ENCODE measurements around the gene BMP6. TPM values are rescaled to one million over a fixed set of nuclear protein-coding genes. Genes with fewer than 3 reads are reported as not detected.

The BMP6 gene
- polyA plus RNA-seq, 1 donor (not counting 4 experiments of a cell fraction or from before 2014, with no cell fraction given), result 0.05 TPM

- no peak for FAIRE-seq
- Histone ChIP-seq H3K9ac (ENCODE audit: control insufficient read depth, extremely low read depth, insufficient read depth, low read length) (no peak overlapping the region), H3K27ac (ENCODE audit: control insufficient read depth, insufficient read depth, low read length) (no peak overlapping the region), H3K4me2 (ENCODE audit: control insufficient read depth, extremely low read depth, insufficient read depth, low read depth, low read length) (no peak overlapping the region), H3K27me3 (ENCODE audit: control insufficient read depth, extremely low read depth, insufficient read depth, low read length) (peaks cover 20% of the 10 kb centered on the region), H3K4me3 (ENCODE audit: control insufficient read depth in 2 of 3, extremely low read depth in 1 of 3, insufficient read depth in 2 of 3, low read depth in 1 of 3, low read length in 3 of 3) (no peak overlapping the region), H3K36me3 (ENCODE audit: control insufficient read depth in 2 of 2, extremely low read depth in 1 of 2, insufficient read depth in 2 of 2, low read length in 2 of 2) (no peaks in the 10 kb centered on the region), H3K4me1 (ENCODE audit: control insufficient read depth, extremely low read depth, insufficient read depth, low read length) (peaks cover 11% of the 10 kb centered on the region), H3K79me2 (ENCODE audit: control insufficient read depth, insufficient read depth, low read length) (peaks cover 20% of the 10 kb centered on the region), H3K9me3 (ENCODE audit: control insufficient read depth, low read depth, low read length) (no peaks in the 10 kb centered on the region), H2AFZ (ENCODE audit: control insufficient read depth, low read length) (no peak overlapping the region), H3K9me1 (ENCODE audit: control insufficient read depth, extremely low read depth, insufficient read depth, low read length) (no peaks in the 10 kb centered on the region), H4K20me1 (ENCODE audit: control insufficient read depth, extremely low read depth, insufficient read depth, low read length) (no peaks in the 10 kb centered on the region)
- no peak for TF ChIP-seq CTCF (optimal IDR thresholded peaks at IDR 0.05 in 1 of 3, IDR thresholded peaks at IDR 0.05 in 1 of 3, conservative IDR thresholded peaks at IDR 0.05 in 1 of 3; ENCODE audit: extremely low read depth in 1 of 3, insufficient read depth in 2 of 3, low read length in 3 of 3)
- TF ChIP-seq EZH2 (IDR thresholded peaks at IDR 0.05; ENCODE audit: low read length), result no peak
- dilution Hi-C loops (cut with MboI; ENCODE audit: extremely low pct_ligation_motif_present, low sequenced_read_pairs), result no loop called here
- no peak for DNase-seq (ENCODE audit: low read depth, low spot score)
Observed at GRCh38 chr6:7912736-7913517, 187.0 kb downstream of the BMP6 start.

- no peaks in the 10 kb centered on the region for H4K20me1 ChIP-seq (ENCODE audit: control insufficient read depth, extremely low read depth, insufficient read depth, low read length)
- H3K27me3 ChIP-seq (ENCODE audit: control insufficient read depth, extremely low read depth, insufficient read depth, low read length), result peaks cover 20% of the 10 kb centered on the region
- H3K4me2 ChIP-seq (ENCODE audit: control insufficient read depth, extremely low read depth, insufficient read depth, low read depth, low read length), result no peak overlapping the region
- H3K36me3 ChIP-seq (ENCODE audit: control insufficient read depth in 2 of 2, extremely low read depth in 1 of 2, insufficient read depth in 2 of 2, low read length in 2 of 2), result no peaks in the 10 kb centered on the region
- H2AFZ ChIP-seq (ENCODE audit: control insufficient read depth, low read length), result no peak overlapping the region
- peaks cover 7% of the 10 kb centered on the region for H3K79me2 ChIP-seq (ENCODE audit: control insufficient read depth, insufficient read depth, low read length)
- dilution Hi-C loops (cut with MboI; ENCODE audit: extremely low pct_ligation_motif_present, low sequenced_read_pairs), result no loop called here
- H3K4me3 ChIP-seq (ENCODE audit: control insufficient read depth in 2 of 3, extremely low read depth in 1 of 3, insufficient read depth in 2 of 3, low read depth in 1 of 3, low read length in 3 of 3), result no peak overlapping the region
- no peaks in the 10 kb centered on the region for H3K9me3 ChIP-seq (ENCODE audit: control insufficient read depth, low read depth, low read length)
- DNase-seq (ENCODE audit: low read depth, low spot score) (no peak), FAIRE-seq (no peak)
- no peak overlapping the region for H3K27ac ChIP-seq (ENCODE audit: control insufficient read depth, insufficient read depth, low read length)
- peaks cover 11% of the 10 kb centered on the region for H3K4me1 ChIP-seq (ENCODE audit: control insufficient read depth, extremely low read depth, insufficient read depth, low read length)
- TF ChIP-seq EZH2 (IDR thresholded peaks at IDR 0.05; ENCODE audit: low read length) (no peak), CTCF (optimal IDR thresholded peaks at IDR 0.05 in 1 of 3, IDR thresholded peaks at IDR 0.05 in 1 of 3, conservative IDR thresholded peaks at IDR 0.05 in 1 of 3; ENCODE audit: extremely low read depth in 1 of 3, insufficient read depth in 2 of 3, low read length in 3 of 3) (no peak)
- no peak overlapping the region for H3K9ac ChIP-seq (ENCODE audit: control insufficient read depth, extremely low read depth, insufficient read depth, low read length)
- H3K9me1 ChIP-seq (ENCODE audit: control insufficient read depth, extremely low read depth, insufficient read depth, low read length), result no peaks in the 10 kb centered on the region
Observed at GRCh38 chr6:7914311-7914710, 188.4 kb downstream of the BMP6 start.

Data from keratinocyte (primary cell).